GM19193 (cell line): Measurements from ENCODE around the gene ZNF112.

Experiments
- POLR2A ChIP-seq: IDR thresholded peaks from 4 replicates; pipeline ENCODE4 v1.6.1; 2011; ENCODE audit not compliant: insufficient read depth, insufficient read length; ENCODE audit errors: extremely low read depth

The ZNF112 gene

DNA sequence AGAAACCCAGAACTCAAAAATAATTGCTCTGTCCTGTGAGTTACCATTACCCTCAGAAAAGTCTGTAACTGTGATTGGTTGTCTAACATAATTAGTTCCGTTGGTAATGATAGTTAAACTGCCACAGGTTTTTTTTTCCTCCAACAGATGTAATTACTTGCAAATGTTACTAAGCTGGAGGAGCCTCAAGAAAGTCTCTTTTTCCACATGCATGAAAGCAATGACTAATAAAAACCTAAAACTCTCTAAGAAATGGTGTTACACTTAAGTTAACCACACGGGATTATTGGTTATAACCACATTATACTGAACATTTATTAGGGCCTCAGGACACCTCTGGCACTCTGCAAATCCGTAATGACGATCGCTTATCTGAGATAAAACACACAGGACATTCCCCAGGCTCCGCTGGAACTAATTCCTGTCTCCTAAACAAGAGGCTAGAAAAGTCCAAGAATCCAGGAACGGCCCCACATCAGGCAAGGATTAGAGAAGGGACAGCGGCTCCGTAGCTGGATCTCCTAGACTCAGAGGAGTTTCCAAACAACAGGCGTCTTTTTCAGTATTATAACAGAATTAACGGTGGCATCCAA is 52.4 kb downstream of the ZNF112 start:
- TF ChIP-seq POLR2A: no peak

DNA sequence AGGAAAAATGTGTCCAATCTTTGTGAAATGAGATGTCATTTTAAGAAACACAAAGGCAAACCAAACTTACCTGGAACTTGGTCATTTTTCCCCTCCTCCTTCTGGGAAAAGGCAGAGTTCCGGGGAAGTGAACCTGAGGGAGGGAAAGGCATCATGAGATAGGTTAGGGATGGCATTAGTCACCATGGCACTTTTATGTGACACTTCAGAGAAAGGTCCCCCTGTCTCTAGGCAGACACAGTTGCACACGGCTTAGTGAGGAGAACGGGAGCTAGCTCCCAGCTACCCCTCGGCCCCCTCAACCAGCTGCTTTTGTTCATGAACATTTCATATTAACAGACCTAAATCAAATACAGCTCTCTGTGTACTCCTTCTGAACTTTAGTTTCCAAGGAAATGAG is 53.2 kb downstream of the ZNF112 start:
- no peak for TF ChIP-seq POLR2A

DNA sequence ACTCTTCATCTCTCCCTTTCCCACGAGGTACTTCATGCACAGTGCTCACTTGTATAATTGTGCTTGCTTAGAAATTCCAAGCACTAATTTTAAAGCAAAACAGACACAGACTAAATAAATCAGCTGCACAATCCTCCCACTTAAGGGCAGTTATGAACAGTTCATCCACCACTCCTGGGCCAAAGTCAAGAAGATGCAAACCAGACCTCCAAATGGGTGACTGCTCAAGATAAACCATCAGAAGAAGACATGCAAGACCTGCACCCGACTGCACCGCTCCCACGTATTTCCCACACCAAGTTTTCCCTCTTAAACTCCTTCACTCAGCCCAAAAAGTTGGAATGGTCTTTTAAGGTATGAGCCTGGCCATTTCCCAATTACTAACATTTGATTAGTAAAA is 71.5 kb downstream of the ZNF112 start:
- TF ChIP-seq POLR2A: no peak

DNA sequence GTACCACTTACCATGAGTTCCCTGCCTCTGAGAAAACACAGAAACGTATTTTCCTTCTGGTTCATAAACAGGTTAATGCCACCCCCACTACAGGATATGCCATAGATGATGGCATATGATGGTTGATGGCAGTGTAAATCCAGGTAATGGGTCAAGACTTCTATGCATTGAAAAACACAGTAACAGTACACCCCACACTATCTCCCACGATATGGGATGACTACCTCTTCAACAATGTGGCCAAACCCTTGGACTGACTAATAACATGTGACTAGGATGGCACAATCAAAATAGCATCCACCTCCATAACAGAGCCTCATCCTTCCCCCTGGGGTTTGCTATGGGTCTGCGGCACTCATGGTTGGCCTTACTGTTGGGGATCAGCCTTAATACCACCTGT is 73.6 kb downstream of the ZNF112 start:
- no peak for TF ChIP-seq POLR2A

DNA sequence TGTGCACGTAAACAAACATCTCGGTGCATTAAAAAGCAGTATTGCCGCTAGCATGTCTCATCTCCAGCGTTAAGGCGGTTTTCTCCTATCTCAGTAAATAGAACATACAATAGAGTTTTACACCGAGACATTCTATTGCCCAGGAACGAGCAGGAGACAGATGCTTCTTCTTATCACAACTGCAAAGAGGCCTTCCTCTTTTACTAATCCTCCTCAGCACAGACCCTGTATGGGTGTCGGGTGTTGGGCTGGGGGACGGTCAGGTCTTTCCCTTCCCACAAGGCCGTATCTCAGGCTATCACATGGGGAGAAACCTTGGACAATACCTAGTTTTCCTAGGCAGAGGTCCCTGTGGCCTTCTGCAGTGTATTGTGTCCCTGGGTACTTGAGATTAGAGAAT is 75.6 kb downstream of the ZNF112 start:
- no peak for TF ChIP-seq POLR2A

DNA sequence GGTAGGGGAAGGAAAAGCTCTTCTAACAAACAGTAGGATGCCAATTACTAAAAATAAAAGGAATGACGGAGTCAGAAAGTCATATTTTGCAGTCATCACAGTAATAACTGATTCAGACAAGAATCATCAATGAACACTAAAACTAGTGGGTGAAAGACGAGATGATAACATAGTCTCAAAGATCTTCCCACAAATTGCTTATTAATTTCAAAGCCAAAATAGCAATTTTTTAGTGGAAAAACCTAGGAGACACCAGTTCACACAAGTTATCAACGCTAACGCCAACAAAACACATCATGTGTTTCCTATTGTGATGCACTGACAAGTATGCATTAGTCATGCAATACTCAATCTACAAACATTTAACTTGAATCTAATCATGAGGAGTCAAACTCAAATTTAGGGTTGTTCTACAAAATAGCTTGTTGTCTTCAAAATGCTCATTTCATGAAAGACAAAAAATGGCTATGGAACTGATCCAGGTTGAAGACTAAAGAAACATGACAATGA is 78.2 kb downstream of the ZNF112 start:
- TF ChIP-seq POLR2A: no peak

DNA sequence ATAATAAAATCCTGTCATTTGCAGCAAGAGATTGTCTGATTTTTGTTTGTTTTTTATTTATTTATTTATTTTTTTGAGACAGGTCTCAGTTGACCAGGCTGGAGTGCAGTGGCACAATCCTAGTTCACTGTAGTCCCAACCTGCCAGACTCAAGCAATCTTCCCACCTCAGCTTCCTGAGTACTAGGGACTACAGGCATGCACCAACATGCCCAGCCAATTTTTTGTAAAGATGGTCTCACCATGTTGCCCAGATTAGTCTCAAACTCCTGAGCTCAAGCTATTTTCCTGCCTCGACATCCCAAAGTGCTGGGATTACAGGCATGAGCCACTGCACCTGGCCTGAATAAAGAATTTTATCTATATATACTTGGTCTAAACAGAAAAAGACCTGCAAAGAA is 79.1 kb downstream of the ZNF112 start:
- no peak for TF ChIP-seq POLR2A
